B cell (primary cell): ENCODE data around the gene PRR11. TPM values are rescaled to one million over a fixed set of nuclear protein-coding genes. Genes with fewer than 3 reads are reported as not detected.

ENCODE experiments used
- ATAC-seq: fragments of 200-7000 bp; cut with Tn5 transposase; one replicate; pipeline ENCODE4 v1.10.0; 2021; ENCODE audit warnings: low read depth, mild to moderate bottlenecking, moderate number of reproducible peaks, moderate library complexity
- CTCF ChIA-PET: fragments of 350-600 bp; sonication (Branson Sonifier 250); formaldehyde crosslinking; loops from one replicate; lab custom pipeline; 2021; ENCODE audit warnings: antibody characterized with exemption, inconsistent platforms; lab: Charles Lee
- POLR2A ChIA-PET: fragments of 350-600 bp; sonication (Branson Sonifier 250); formaldehyde crosslinking; loops from one replicate; lab custom pipeline; 2021; ENCODE audit warnings: antibody characterized with exemption; lab: Charles Lee
- DNase-seq: peaks from one replicate; pipeline ENCODE4 v3.0.0; 2013
- H2AFZ ChIP-seq: 2 replicates; pipeline ENCODE4 v1.6.1; 2012; ENCODE audit warnings: mild to moderate bottlenecking, low read depth, low read length; ENCODE audit not compliant: insufficient read depth, poor library complexity, severe bottlenecking
- H3K27ac ChIP-seq, 2 donors: 1 replicate in 1 of 2; 2 replicates in 1 of 2; pipeline ENCODE4 v1.5.1; 2012 to 2013; ENCODE audit warnings: low read length in 2 of 2, mild to moderate bottlenecking in 2 of 2, moderate library complexity in 1 of 2
- H3K27me3 ChIP-seq, 4 experiments: fragments of 200-600 bp in 1 of 4; sonication (generic) in 1 of 4; replicated peaks in 1 of 4; 1 replicate in 2 of 4; 2 replicates in 2 of 4; pipeline versions ENCODE4 v1.6.1 to v1.7.0; 2013 to 2016; ENCODE audit warnings: low read length in 3 of 4, mild to moderate bottlenecking in 2 of 4, mixed read lengths in 1 of 4, moderate library complexity in 1 of 4; ENCODE audit not compliant: insufficient read depth in 4 of 4, control insufficient read depth in 3 of 4; ENCODE audit errors: control extremely low read depth in 1 of 4
- H3K36me3 ChIP-seq, 2 experiments: replicated peaks in 1 of 2; 1 replicate in 1 of 2; 2 replicates in 1 of 2; pipeline versions ENCODE4 v1.6.1 to v1.7.1; 2013; ENCODE audit warnings: low read length in 1 of 2; ENCODE audit not compliant: insufficient read depth in 2 of 2, control insufficient read depth in 1 of 2; ENCODE audit errors: control extremely low read depth in 1 of 2, extremely low read depth in 1 of 2
- H3K4me1 ChIP-seq, 2 donors: fragments of 200-600 bp in 1 of 2; sonication (generic) in 1 of 2; 1 replicate in 1 of 2; 2 replicates in 1 of 2; pipeline versions ENCODE4 v1.5.1 to v1.6.1; 2013 to 2017; ENCODE audit warnings: low read length in 2 of 2; ENCODE audit not compliant: control insufficient read depth in 2 of 2, insufficient read depth in 2 of 2
- H3K4me2 ChIP-seq: replicated peaks from 2 replicates; pipeline ENCODE3; 2012; ENCODE audit warnings: mild to moderate bottlenecking, low read depth, low read length; ENCODE audit not compliant: poor library complexity, severe bottlenecking
- H3K4me3 ChIP-seq, 5 experiments: fragments of 200-600 bp in 1 of 5; sonication (generic) in 1 of 5; 1 replicate in 3 of 5; 2 replicates in 2 of 5; pipeline versions ENCODE4 v1.5.1 to v1.7.0; 2011 to 2016; ENCODE audit warnings: low read length in 4 of 5, mild to moderate bottlenecking in 4 of 5, low read depth in 2 of 5, control low read depth in 1 of 5, moderate library complexity in 1 of 5; ENCODE audit not compliant: insufficient read depth in 1 of 5; ENCODE audit errors: control extremely low read depth in 1 of 5, extremely low read depth in 1 of 5
- H3K79me2 ChIP-seq: fragments of 200-600 bp; sonication (generic); one replicate; pipeline ENCODE4 v1.6.0; 2016; ENCODE audit warnings: low read length; ENCODE audit not compliant: control insufficient read depth, insufficient read depth
- H3K9ac ChIP-seq: fragments of 200-600 bp; sonication (generic); 2 replicates; pipeline ENCODE4 v1.6.1; 2017; ENCODE audit warnings: mild to moderate bottlenecking, low read length, moderate library complexity
- H3K9me3 ChIP-seq, 3 donors: one replicate each; pipeline versions ENCODE4 v1.6.1 to v1.7.1; 2013; ENCODE audit warnings: low read length in 2 of 3; ENCODE audit not compliant: control insufficient read depth in 2 of 3, insufficient read depth in 1 of 3; ENCODE audit errors: control extremely low read depth in 1 of 3
- H4K20me1 ChIP-seq: 2 replicates; pipeline ENCODE4 v1.6.0; 2012; ENCODE audit warnings: mild to moderate bottlenecking, low read length; ENCODE audit not compliant: insufficient read depth, control insufficient read depth, poor library complexity, severe bottlenecking
- H3K27ac Mint-ChIP-seq: one replicate; pipeline ENCODE4 v1.8.0; 2021; ENCODE audit warnings: mixed read lengths
- H3K27me3 Mint-ChIP-seq: one replicate; pipeline ENCODE4 v1.8.0; 2021; ENCODE audit warnings: mixed read lengths
- H3K4me1 Mint-ChIP-seq: one replicate; pipeline ENCODE4 v1.8.0; 2021; ENCODE audit warnings: mixed read lengths
- H3K4me3 Mint-ChIP-seq: one replicate; pipeline ENCODE4 v1.8.0; 2021; ENCODE audit warnings: mixed read lengths
- H3K9me3 Mint-ChIP-seq: one replicate; pipeline ENCODE4 v1.8.0; 2022; ENCODE audit warnings: mixed read lengths; ENCODE audit not compliant: insufficient read depth
- CTCF ChIP-seq: fragments of 200-600 bp; IDR thresholded peaks from one replicate; pipeline ENCODE4 v1.8.0; 2022; ENCODE audit warnings: antibody characterized with exemption, mild to moderate bottlenecking
- EZH2 ChIP-seq: IDR thresholded peaks from 2 replicates; pipeline ENCODE4 v1.6.1; 2012; ENCODE audit warnings: borderline replicate concordance, low read depth, mild to moderate bottlenecking, moderate library complexity, low read length; ENCODE audit not compliant: insufficient read depth, poor library complexity, severe bottlenecking
- WGBS: methylation state at CpG from one replicate; pipeline ENCODE4 v1.1.5; 2013; ENCODE audit warnings: missing lambda C conversion rate; ENCODE audit not compliant: insufficient coverage; 5-methylcytosine and 5-hydroxymethylcytosine counted together
- intact Hi-C: fragments of 100-400 bp; cut with micrococcal nuclease; formaldehyde crosslinking; loops from one replicate; pipeline ENCODE4 v1.10.0; 2022
- polyA plus RNA-seq: library from polyadenylated mRNA; depleted of rRNA; stranded (reverse); fragments of >200 nt; gene quantifications from 2 replicates; pipeline ENCODE4 v1.2.3, GENCODE V29; 2012
- total RNA-seq, 2 donors: library from RNA; stranded (reverse); fragments of 120-200 nt in 1 of 2; gene quantifications; 1 replicate in 1 of 2; 2 replicates in 1 of 2; pipeline versions ENCODE4 v1.2.3 to v1.2.4, GENCODE V29; 2013 to 2022

PRR11 gene
- total and polyA plus RNA-seq, 2 donors (not counting 1 experiment from before 2014, with no cell fraction given), result 1.2 to 1.5 TPM

GRCh38 chr17:59149841-59150511, 5.6 kb upstream of the PRR11 start:
- TF ChIP-seq CTCF (no peak), EZH2 (no peak)
- WGBS, result 87% methylated on average over 2 of the region's 5 CpGs
- H3K9me3 ChIP-seq, result no peaks in the 10 kb centered on the region
- no peaks in the 10 kb centered on the region for H3K27me3 Mint-ChIP-seq
- H3K27ac Mint-ChIP-seq, result no peak overlapping the region
- ChIA-PET CTCF (interaction anchor here (0.7 kb wide), 1 partner anchor 17 kb away, joined by 3 read pairs; no protein-coding TSS in a partner anchor), POLR2A (no interaction called here)
- peaks cover 3 to 8% of the 10 kb centered on the region in 2 donors for H3K4me1 ChIP-seq
- H3K9ac ChIP-seq, result no peak overlapping the region
- H3K4me3 ChIP-seq, result no peak overlapping the region
- no peaks in the 10 kb centered on the region for H4K20me1 ChIP-seq
- DNase-seq (no peak), ATAC-seq (no peak)
- no peak overlapping the region for H3K4me3 Mint-ChIP-seq
- H2AFZ ChIP-seq, result no peak overlapping the region
- H3K27ac ChIP-seq, result no peak overlapping the region
- no peaks in the 10 kb centered on the region for H3K36me3 ChIP-seq
- peaks cover 15% of the 10 kb centered on the region for H3K4me1 Mint-ChIP-seq
- no peak overlapping the region for H3K4me2 ChIP-seq
- no peaks in the 10 kb centered on the region for H3K9me3 Mint-ChIP-seq
- H3K79me2 ChIP-seq, result peaks cover 89% of the 10 kb centered on the region
- no peaks in the 10 kb centered on the region for H3K27me3 ChIP-seq
- intact Hi-C loops, result no loop called here

DNA sequence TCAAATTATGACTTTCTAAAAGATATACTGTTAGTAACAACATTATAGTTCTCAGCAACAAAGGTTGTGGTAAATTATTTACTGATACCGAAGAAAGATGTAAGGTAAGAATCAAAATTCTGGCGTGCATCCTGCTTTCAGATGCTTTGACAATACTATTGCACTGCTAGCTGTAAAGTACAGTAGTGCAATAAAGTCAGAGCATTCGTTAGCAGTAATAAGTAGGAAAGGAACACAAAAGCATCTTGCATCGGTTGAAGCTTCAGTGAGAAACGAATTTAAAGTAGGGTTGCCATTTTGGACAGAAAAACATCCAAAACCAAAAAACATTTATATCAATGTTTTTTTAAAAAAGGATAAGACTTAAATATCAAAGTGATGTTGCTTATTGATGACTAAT, 4.5 kb upstream of the PRR11 start:
- Histone ChIP-seq H3K27ac (no peak overlapping the region), H3K9ac (no peak overlapping the region), H3K36me3 (no peaks in the 10 kb centered on the region), H3K9me3 (no peaks in the 10 kb centered on the region), H4K20me1 (no peaks in the 10 kb centered on the region), H3K4me3 (no peak overlapping the region), H2AFZ (no peak overlapping the region), H3K4me1 (peaks cover 5 to 10% of the 10 kb centered on the region in 2 donors), H3K27me3 (no peaks in the 10 kb centered on the region), H3K4me2 (no peak overlapping the region), H3K79me2 (peaks cover 79% of the 10 kb centered on the region)
- TF ChIP-seq CTCF, result no peak
- TF ChIP-seq EZH2, result no peak
- no peaks in the 10 kb centered on the region for H3K27me3 Mint-ChIP-seq
- peaks cover 15% of the 10 kb centered on the region for H3K4me1 Mint-ChIP-seq
- intact Hi-C loops, result no loop called here
- no peak for DNase-seq
- WGBS, result no CpG with 5 or more reads among the region's 5 CpGs
- no peak overlapping the region for H3K27ac Mint-ChIP-seq
- no peak overlapping the region for H3K4me3 Mint-ChIP-seq
- no peak for ATAC-seq
- ChIA-PET CTCF (no interaction called here), POLR2A (no interaction called here)
- H3K9me3 Mint-ChIP-seq, result no peaks in the 10 kb centered on the region
